K562 (cell line): Measurements from ENCODE around the gene CENPU. TPM values are rescaled to one million over a fixed set of nuclear protein-coding genes. Genes with fewer than 3 reads are reported as not detected.

Experiments used
- ATAC-seq: fragments of 200-7000 bp; cut with Tn5 transposase; 3 replicates; pipeline ENCODE4 v1.9.1; 2020; ENCODE audit warnings: moderate library complexity
- BruUV-seq: library from RNA; stranded (reverse); fragments of 400-500 nt; replicated peaks from 2 replicates; lab custom pipeline; 2021; lab: Mats Ljungman, UMichigan
- CTCF ChIA-PET: fragments of 300-600 bp; formaldehyde crosslinking; extraction: SDS; loops from one replicate; lab custom pipeline; 2021; ENCODE audit warnings: low intra/inter-chr PET ratio; lab: Yijun Ruan, JAX
- POLR2A ChIA-PET: fragments of 300-600, 350-650 bp; sonication (Branson Sonifier 250); formaldehyde crosslinking; extraction: SDS; loops from one replicate; lab custom pipeline; 2021; ENCODE audit warnings: antibody characterized with exemption, inconsistent platforms; lab: Yijun Ruan, JAX
- DNase-seq, 4 experiments: peaks; one replicate each; pipeline versions ENCODE4 v3.0.0 to v3.0.0-alpha.2; 2011 to 2018; ENCODE audit warnings: low spot score in 3 of 4, mixed read lengths in 3 of 4; ENCODE audit errors: extremely low read depth in 1 of 4
- FAIRE-seq: peaks from 2 replicates; lab custom pipeline; 2011; peaks lifted over from hg19 to GRCh38; lab: Jason Lieb, UNC
- H2AFZ ChIP-seq: 2 replicates; pipeline ENCODE4 v1.6.0; 2011; ENCODE audit warnings: low read depth, low read length, control low read depth, inconsistent platforms
- H3K27ac ChIP-seq: fragments of 200-600 bp; 3 replicates; pipeline ENCODE4 v1.8.0; 2011; ENCODE audit warnings: low read depth, mild to moderate bottlenecking, control low read depth, inconsistent platforms, low read length, moderate library complexity, mixed read lengths; ENCODE audit errors: extremely low read depth
- H3K27me3 ChIP-seq, 2 experiments: fragments of 300-600 bp in 1 of 2; 2 replicates in 1 of 2; 3 replicates in 1 of 2; pipeline versions ENCODE4 v1.6.0 to v1.8.0; 2011; ENCODE audit warnings: inconsistent platforms in 2 of 2, low read length in 2 of 2, mild to moderate bottlenecking in 1 of 2, mixed read lengths in 1 of 2, moderate library complexity in 1 of 2; ENCODE audit not compliant: control insufficient read depth in 2 of 2, insufficient read depth in 2 of 2
- H3K36me3 ChIP-seq: fragments of 300-600 bp; 3 replicates; pipeline ENCODE4 v1.8.0; 2011; ENCODE audit warnings: mild to moderate bottlenecking, low read length, inconsistent platforms; ENCODE audit not compliant: control insufficient read depth, insufficient read depth
- H3K4me1 ChIP-seq, 2 experiments: fragments of 200-600 bp in 1 of 2; replicated peaks in 1 of 2; 2 replicates in 1 of 2; 3 replicates in 1 of 2; pipeline versions ENCODE4 v1.5.1 to v1.8.0; 2011; ENCODE audit warnings: inconsistent platforms in 2 of 2, low read length in 2 of 2, mild to moderate bottlenecking in 1 of 2, mixed read lengths in 1 of 2, moderate library complexity in 1 of 2; ENCODE audit not compliant: control insufficient read depth in 2 of 2, insufficient read depth in 2 of 2
- H3K4me2 ChIP-seq: 2 replicates; pipeline ENCODE4 v1.6.1; 2011; ENCODE audit warnings: low read length, control low read depth, inconsistent platforms, mixed read lengths; ENCODE audit not compliant: insufficient read depth
- H3K4me3 ChIP-seq: fragments of 200-600 bp; sonication (generic), shearing (Covaris generic); 2 replicates; pipeline ENCODE4 v1.5.1; 2016; ENCODE audit warnings: control low read depth, inconsistent platforms
- H3K79me2 ChIP-seq: fragments of 200-600 bp; 3 replicates; pipeline ENCODE4 v1.8.0; 2011; ENCODE audit warnings: low read length, inconsistent platforms; ENCODE audit not compliant: control insufficient read depth, insufficient read depth
- H3K9ac ChIP-seq, 2 experiments: 2 replicates each; pipeline versions ENCODE4 v1.6.0 to v1.6.1; 2011; ENCODE audit warnings: low read depth in 2 of 2, low read length in 2 of 2, control low read depth in 1 of 2, inconsistent platforms in 1 of 2, mild to moderate bottlenecking in 1 of 2, mixed read lengths in 1 of 2; ENCODE audit not compliant: insufficient read depth in 1 of 2
- H3K9me1 ChIP-seq: one replicate; pipeline ENCODE4 v1.6.0; 2011; ENCODE audit warnings: inconsistent platforms, mild to moderate bottlenecking, low read length, moderate library complexity; ENCODE audit not compliant: control insufficient read depth, insufficient read depth
- H3K9me3 ChIP-seq: replicated peaks from 2 replicates; pipeline ENCODE4 v1.5.1; 2011; ENCODE audit warnings: low read depth, low read length, inconsistent platforms; ENCODE audit not compliant: control insufficient read depth, insufficient read depth
- H4K20me1 ChIP-seq: replicated peaks from 2 replicates; pipeline ENCODE4 v1.6.1; 2011; ENCODE audit warnings: low read length, inconsistent platforms, mixed read lengths; ENCODE audit not compliant: control insufficient read depth, insufficient read depth
- CHD2 ChIP-seq: IDR thresholded peaks from 2 replicates; pipeline ENCODE4 v1.6.1; 2011; ENCODE audit warnings: low read depth, low read length
- ETV5 ChIP-seq: sonication (generic); formaldehyde crosslinking; IDR thresholded peaks from 2 replicates; pipeline ENCODE4 v1.4.0; 2020; ENCODE audit warnings: low read depth, mild to moderate bottlenecking, missing genetic modification reagents
- GTF2F1 ChIP-seq: IDR thresholded peaks from 2 replicates; pipeline ENCODE4 v1.6.1; 2011; ENCODE audit warnings: low read depth, low read length, improper control_type of control experiment
- HMBOX1 ChIP-seq: sonication (generic); IDR thresholded peaks from 2 replicates; pipeline ENCODE4 v1.6.1; 2016
- HMG20B ChIP-seq: fragments of 250-450 bp; sonication (Bioruptor Pico); IDR thresholded peaks from 2 replicates; pipeline ENCODE4 v1.5.0; 2021; ENCODE audit warnings: mild to moderate bottlenecking
- IRF2 ChIP-seq: sonication (generic); formaldehyde crosslinking; IDR thresholded peaks from 2 replicates; pipeline ENCODE4 v1.8.1; 2022; ENCODE audit warnings: mild to moderate bottlenecking, missing genetic modification reagents
- MAFK ChIP-seq: IDR thresholded peaks from 2 replicates; pipeline ENCODE4 v1.6.1; 2011; ENCODE audit warnings: low read length, improper control_type of control experiment
- NELFE ChIP-seq: IDR thresholded peaks from 2 replicates; pipeline ENCODE4 v1.6.1; 2011; ENCODE audit warnings: mild to moderate bottlenecking; ENCODE audit not compliant: insufficient read depth, insufficient read length
- RBM22 ChIP-seq: fragments of 200-400 bp; formaldehyde crosslinking; IDR thresholded peaks from 2 replicates; pipeline ENCODE4 v1.6.1; 2018; ENCODE audit warnings: low read length, low read depth; ENCODE audit not compliant: poor library complexity, severe bottlenecking
- SIX5 ChIP-seq, 2 experiments: IDR thresholded peaks; 2 replicates each; pipeline ENCODE4 v1.6.1; 2011; ENCODE audit warnings: low read length in 2 of 2, borderline replicate concordance in 1 of 2, low read depth in 1 of 2, mild to moderate bottlenecking in 1 of 2, moderate library complexity in 1 of 2; ENCODE audit not compliant: insufficient read depth in 1 of 2
- ZFP36 ChIP-seq: fragments of 150-350 bp; IDR thresholded peaks from 2 replicates; pipeline ENCODE4 v1.6.1; 2018; ENCODE audit warnings: low read length, low read depth; ENCODE audit not compliant: partially characterized antibody
- ZFX ChIP-seq: sonication (generic); formaldehyde crosslinking; IDR thresholded peaks from 2 replicates; pipeline ENCODE4 v1.8.0; 2022; ENCODE audit warnings: mild to moderate bottlenecking, missing genetic modification reagents, moderate library complexity
- ZNF174 ChIP-seq: fragments of 250-450 bp; sonication (Bioruptor Pico); IDR thresholded peaks from 2 replicates; pipeline ENCODE4 v1.4.0; 2020; ENCODE audit warnings: mild to moderate bottlenecking
- ZNF239 ChIP-seq: fragments of 250-450 bp; sonication (Bioruptor Pico); IDR thresholded peaks from 2 replicates; pipeline ENCODE4 v1.4.0; 2020; ENCODE audit warnings: mild to moderate bottlenecking
- WGBS: fragments of 100-300 bp; shearing (Covaris generic); methylation state at CpG from one replicate; pipeline ENCODE4 v1.1.6; 2016; ENCODE audit warnings: low coverage, mixed read lengths; ENCODE audit not compliant: insufficient coverage; ENCODE audit errors: missing lambda C conversion rate; 5-methylcytosine and 5-hydroxymethylcytosine counted together
- in situ Hi-C: fragments of 300-500 bp; cut with MboI; formaldehyde crosslinking; loops from 4 replicates; pipeline ENCODE4 v1.15.0; 2018; ENCODE audit warnings: inconsistent platforms, mixed read lengths
- intact Hi-C: fragments of 100-400 bp; cut with micrococcal nuclease; formaldehyde crosslinking; loops from 2 replicates; pipeline ENCODE4 v1.14.2; 2022
- polyA plus RNA-seq, 8 experiments: library from polyadenylated mRNA; depleted of rRNA in 4 of 8; stranded (reverse) in 5 of 8; unstranded in 3 of 8; fragments of >200 nt; fragmentation: Nextera tagmentation in 2 of 8; fragmentation: Illumina TruSeq in 1 of 8; extraction: Ambion mirVana in 2 of 8; extraction: Trizol in 1 of 8; gene quantifications; 2 replicates each; pipeline versions ENCODE4 v1.2.1 to v1.2.3, GENCODE V29; 2011 to 2014; ENCODE audit warnings: inconsistent platforms in 1 of 8, missing spikeins in 1 of 8
- total RNA-seq, 7 experiments: library from RNA; depleted of rRNA in 6 of 7; stranded (reverse); fragments of >200 nt in 6 of 7; fragmentation: Illumina TruSeq in 2 of 7; extraction: Trizol in 2 of 7; gene quantifications; 2 replicates each; pipeline versions ENCODE4 v1.2.1 to v1.2.3, GENCODE V29; 2011 to 2021; ENCODE audit warnings: low replicate concordance in 1 of 7
- TF ChIP-seq, protein P1 (sequence below): fragments of 450-650 bp; IDR thresholded peaks from 2 replicates; pipeline ENCODE4 v1.6.1; 2017; ENCODE audit warnings: antibody characterized with exemption, mild to moderate bottlenecking
- TF ChIP-seq, protein P2 (sequence below): fragments of 450-650 bp; IDR thresholded peaks from 2 replicates; pipeline ENCODE4 v1.6.1; 2017; ENCODE audit warnings: antibody characterized with exemption

CENPU gene
- total and polyA plus RNA-seq, 9 of the 15 experiments (the other 6 are each of a cell fraction or from before 2014, with no cell fraction given), result 39.4 to 98.7 (median 84.3) TPM

- ChIA-PET POLR2A (interaction anchor here (0.6 kb wide), 1 partner anchor 144 kb away, joined by 3 read pairs; no protein-coding TSS in a partner anchor), CTCF (no interaction called here)
- Histone ChIP-seq H3K4me3 (no peak overlapping the region), H3K27me3 (no peaks in the 10 kb centered on the region), H3K36me3 (no peaks in the 10 kb centered on the region), H3K4me2 (no peak overlapping the region), H3K9ac (no peak overlapping the region), H4K20me1 (no peaks in the 10 kb centered on the region), H3K4me1 (peaks cover 17 to 22% of the 10 kb centered on the region in 2 experiments), H2AFZ (no peak overlapping the region), H3K9me3 (peaks cover 2% of the 10 kb centered on the region; the same call in 1 of the 2 replicates), H3K27ac (no peak overlapping the region), H3K9me1 (no peaks in the 10 kb centered on the region), H3K79me2 (no peaks in the 10 kb centered on the region)
- no peak for ATAC-seq
- WGBS, result 67% methylated on average over 4 of the region's 4 CpGs
- TF ChIP-seq RBM22 (no peak), MAFK (no peak), HMBOX1 (no peak), GTF2F1 (no peak), ETV5 (no peak), NELFE (no peak), HMG20B (no peak), ZFX (CRISPR knock-in tag) (no peak), CHD2 (no peak), ZNF239 (CRISPR knock-in tag) (no peak), ZNF174 (CRISPR knock-in tag) (no peak), IRF2 (CRISPR knock-in tag) (no peak), ZFP36 (no peak), SIX5 (IDR thresholded peaks at IDR 0.05; ENCODE audit: borderline replicate concordance in 1 of 2, insufficient read depth in 1 of 2, low read depth in 1 of 2, low read length in 2 of 2) (no peak)
- TF ChIP-seq, protein P1, sequence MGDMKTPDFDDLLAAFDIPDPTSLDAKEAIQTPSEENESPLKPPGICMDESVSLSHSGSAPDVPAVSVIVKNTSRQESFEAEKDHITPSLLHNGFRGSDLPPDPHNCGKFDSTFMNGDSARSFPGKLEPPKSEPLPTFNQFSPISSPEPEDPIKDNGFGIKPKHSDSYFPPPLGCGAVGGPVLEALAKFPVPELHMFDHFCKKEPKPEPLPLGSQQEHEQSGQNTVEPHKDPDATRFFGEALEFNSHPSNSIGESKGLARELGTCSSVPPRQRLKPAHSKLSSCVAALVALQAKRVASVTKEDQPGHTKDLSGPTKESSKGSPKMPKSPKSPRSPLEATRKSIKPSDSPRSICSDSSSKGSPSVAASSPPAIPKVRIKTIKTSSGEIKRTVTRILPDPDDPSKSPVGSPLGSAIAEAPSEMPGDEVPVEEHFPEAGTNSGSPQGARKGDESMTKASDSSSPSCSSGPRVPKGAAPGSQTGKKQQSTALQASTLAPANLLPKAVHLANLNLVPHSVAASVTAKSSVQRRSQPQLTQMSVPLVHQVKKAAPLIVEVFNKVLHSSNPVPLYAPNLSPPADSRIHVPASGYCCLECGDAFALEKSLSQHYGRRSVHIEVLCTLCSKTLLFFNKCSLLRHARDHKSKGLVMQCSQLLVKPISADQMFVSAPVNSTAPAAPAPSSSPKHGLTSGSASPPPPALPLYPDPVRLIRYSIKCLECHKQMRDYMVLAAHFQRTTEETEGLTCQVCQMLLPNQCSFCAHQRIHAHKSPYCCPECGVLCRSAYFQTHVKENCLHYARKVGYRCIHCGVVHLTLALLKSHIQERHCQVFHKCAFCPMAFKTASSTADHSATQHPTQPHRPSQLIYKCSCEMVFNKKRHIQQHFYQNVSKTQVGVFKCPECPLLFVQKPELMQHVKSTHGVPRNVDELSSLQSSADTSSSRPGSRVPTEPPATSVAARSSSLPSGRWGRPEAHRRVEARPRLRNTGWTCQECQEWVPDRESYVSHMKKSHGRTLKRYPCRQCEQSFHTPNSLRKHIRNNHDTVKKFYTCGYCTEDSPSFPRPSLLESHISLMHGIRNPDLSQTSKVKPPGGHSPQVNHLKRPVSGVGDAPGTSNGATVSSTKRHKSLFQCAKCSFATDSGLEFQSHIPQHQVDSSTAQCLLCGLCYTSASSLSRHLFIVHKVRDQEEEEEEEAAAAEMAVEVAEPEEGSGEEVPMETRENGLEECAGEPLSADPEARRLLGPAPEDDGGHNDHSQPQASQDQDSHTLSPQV, result no peak
- TF ChIP-seq, protein P2, sequence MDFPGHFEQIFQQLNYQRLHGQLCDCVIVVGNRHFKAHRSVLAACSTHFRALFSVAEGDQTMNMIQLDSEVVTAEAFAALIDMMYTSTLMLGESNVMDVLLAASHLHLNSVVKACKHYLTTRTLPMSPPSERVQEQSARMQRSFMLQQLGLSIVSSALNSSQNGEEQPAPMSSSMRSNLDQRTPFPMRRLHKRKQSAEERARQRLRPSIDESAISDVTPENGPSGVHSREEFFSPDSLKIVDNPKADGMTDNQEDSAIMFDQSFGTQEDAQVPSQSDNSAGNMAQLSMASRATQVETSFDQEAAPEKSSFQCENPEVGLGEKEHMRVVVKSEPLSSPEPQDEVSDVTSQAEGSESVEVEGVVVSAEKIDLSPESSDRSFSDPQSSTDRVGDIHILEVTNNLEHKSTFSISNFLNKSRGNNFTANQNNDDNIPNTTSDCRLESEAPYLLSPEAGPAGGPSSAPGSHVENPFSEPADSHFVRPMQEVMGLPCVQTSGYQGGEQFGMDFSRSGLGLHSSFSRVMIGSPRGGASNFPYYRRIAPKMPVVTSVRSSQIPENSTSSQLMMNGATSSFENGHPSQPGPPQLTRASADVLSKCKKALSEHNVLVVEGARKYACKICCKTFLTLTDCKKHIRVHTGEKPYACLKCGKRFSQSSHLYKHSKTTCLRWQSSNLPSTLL, result no peak
- no TSS peak for BruUV-seq
- FAIRE-seq, result no peak
- intact Hi-C loops, result no loop called here
- in situ Hi-C loops, result loop anchor here (10.0 kb wide), 1 partner anchor 231 kb away; no protein-coding TSS in a partner anchor
- no peak for DNase-seq
These were observed 9.8 kb upstream of the CENPU start for GRCh38 chr4:184743650-184744049.
